ENCODE results near the gene SPTBN1.
A peak's percentile ranks its signal among the peaks of the same experiment; 100 is the strongest.

SPTBN1 gene

DNA sequence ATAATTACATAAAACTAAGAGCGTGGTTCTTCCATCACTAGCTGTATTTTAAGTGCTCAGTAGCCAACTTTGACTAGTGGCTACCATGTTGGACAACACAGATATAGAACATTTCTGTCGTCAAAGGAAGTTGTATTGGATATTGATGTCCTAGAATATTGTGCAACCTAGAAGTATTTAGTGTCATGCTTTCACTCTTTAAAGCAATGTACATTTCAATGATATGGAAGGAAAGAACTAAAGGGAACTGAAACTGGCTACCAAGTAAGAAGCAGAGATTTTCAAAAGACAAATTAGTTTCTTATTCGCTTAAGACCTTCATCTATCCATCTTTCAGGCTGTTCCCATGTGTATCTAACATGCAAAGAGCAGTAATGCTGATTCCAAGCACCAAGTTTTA, 182.0 kb downstream of the SPTBN1 start:
- DNase-seq = no peak

DNA sequence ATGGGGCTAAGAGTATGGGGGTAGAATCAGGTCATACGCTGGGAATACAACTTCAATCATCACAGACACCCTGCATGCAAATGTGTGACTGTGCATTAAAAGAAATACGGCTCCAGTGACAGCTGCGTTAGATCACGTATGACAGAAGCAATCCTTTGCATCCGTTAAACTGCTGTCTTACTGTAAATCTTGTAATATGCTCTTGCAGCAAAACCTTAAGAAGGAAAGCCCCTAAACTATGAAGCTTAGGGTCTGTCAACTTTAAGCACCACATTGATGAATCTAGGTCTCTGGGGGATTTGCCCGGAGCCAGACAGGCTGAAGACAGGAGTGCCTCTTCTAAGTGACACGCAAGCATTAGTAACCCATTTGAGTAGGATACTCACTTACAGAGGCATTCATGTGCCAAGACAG, 182.7 kb downstream of the SPTBN1 start:
- DNase-seq = no peak

DNA sequence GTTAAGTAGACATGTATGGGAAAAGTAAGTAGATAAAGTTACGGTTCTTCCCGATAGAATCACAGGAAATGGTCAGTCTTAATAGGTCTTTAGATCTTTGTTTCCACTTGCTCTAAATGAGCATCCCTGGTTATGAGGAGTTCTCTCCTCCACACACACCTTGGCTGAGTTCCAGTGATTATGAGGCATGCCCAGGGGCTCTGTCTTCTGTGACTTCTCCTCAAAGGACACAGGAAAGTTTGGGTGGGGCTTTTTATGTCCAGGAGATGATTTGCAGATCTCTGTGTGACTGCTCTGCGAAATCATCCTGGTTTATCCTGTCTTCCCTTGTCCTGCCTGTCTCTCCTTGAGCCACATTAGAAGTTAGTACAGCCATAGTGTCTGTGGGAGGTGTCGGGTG, 183.5 kb downstream of the SPTBN1 start:
- DNase-seq = peak; percentile 34

DNA sequence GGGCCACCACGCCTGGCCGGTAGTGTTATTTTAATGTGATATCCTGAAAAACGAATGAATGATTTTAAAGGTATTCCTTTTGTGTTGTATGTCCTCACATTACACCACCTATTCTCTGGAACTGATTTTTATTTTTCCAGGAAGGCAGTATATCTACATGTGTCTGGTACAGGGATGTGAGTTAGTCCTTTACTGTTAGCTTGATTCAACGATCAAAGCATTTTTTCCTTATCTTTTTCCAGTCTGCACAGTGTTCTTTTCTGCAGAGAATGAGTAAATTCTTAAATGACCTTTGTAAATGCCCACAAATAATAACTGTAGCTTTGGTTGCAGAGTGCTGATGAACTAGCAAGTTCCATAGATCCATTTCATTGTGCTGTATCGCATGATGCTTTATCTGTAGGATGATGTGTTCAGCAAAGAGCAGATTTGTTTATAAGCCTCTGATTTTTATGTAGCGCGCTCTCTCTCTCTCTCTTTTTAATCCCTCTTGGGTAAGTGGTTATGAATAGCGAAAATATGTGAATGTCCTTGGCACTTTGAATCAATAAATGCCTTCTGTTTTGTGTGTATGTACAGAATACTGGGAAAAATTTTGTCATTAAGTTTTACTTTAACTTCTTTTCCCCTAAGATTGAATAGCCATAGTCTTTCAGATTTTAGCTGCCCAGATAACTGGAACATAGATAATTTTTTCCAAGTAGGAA, 184.9 kb downstream of the SPTBN1 start:
- DNase-seq = no peak

DNA sequence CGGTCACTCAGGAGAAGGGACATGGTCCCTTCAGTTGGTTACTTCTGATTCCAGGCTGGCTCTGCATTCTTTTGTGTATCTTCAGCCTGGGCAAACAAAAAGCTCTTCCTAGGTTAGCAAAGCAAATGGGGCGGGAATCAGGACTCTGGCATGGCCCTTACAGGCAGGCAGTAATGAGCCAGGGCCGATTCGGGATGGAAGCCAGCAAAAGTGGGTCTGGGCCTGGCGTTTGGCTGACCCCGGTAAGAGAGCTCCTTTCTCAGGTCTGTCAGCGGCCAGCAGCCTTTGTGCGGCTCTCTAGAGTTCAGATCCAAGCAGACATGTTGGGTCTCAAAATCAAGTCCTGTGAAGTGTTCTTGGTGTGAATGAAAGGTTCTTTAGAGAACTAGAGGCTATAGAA, 185.9 kb downstream of the SPTBN1 start:
- DNase-seq = no peak

DNA sequence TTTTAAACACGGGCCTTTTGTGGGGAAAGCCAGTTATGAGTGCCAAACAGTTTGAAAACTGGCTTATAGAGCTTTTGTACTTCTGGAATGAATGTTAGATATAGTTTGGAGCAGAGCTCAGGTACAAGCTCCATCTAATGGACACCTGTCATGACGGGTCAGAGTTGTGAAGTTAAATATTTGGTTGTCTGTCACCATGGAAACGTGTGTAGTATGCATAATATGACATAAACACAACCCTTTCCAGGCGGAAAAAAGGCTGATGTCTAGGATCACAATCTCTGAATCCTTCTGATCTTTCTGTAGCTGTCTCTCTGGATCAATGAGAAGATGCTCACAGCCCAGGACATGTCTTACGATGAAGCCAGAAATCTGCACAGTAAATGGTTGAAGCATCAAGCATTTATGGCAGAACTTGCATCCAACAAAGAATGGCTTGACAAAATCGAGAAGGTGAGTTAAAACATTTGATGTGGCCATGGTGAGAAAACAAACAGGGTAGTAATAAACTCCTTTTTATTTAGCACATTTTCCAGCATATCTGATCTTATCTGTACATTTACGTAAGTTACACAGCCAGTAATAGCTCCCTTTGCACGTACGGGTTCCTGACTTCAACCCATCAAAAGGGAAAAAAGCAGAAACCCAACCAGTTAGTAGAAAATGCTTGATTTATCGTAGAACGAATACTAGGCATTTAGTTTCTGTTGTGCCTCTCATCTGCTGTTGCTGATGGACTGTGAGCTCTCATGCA, 186.7 kb downstream of the SPTBN1 start:
- DNase-seq = no peak

DNA sequence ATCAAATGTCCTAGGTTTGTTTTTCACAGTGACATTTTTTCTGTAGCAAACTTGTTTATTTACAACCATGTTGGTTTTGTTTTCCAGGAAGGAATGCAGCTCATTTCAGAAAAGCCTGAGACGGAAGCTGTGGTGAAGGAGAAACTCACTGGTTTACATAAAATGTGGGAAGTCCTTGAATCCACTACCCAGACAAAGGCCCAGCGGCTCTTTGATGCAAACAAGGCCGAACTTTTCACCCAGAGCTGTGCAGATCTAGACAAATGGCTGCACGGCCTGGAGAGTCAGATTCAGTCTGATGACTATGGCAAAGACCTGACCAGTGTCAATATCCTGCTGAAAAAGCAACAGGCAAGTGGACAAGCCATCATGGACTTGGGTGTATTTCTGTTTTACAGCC, 188.1 kb downstream of the SPTBN1 start:
- DNase-seq = no peak

DNA sequence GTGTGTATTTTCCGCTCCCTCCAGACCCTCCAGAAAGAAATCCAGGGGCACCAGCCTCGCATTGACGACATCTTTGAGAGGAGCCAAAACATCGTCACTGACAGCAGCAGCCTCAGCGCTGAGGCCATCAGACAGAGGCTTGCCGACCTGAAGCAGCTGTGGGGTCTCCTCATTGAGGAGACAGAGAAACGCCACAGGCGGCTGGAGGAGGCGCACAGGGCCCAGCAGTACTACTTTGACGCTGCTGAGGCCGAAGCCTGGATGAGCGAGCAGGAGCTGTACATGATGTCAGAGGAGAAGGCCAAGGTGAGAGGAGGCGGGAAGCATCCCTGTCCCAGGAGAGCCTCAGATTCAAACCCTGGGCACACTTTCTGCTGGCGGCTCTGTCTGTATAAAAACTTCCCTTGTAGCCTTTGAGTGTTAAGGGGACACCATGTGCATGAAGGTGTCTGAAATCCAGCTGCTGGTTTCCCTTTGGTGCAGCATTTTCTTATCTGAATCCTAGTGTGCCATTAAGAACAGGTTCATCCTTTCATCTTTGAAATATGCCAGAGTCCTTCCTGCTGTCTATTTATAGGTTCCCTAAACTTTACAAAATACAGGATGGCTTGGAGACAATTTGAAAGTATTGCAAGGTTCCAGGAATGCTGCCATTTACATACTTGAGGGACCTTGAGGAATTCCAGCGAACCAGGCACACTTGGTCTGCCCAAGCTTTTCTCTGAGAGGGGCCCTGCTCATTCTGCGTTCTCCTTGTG, 190.2 kb downstream of the SPTBN1 start:
- no peak for DNase-seq

DNA sequence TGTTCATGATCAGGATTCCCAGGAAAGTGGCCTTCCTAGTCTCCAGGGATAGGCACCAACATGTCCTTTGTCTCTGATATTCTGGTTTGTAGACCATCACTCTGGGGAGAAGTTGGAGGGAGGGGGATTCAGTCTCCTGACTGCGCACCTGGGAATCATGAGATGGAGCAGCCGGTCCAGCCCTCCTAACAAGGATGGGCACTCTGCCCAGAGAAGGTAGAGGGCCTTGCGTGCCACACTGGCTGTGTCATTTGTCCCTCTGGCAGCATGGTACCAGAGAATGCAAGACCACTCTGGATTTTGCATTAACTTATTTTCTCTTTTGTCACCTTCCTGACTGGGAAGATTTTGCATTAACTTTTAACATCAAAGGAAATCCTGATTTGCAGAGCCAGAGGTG, 192.1 kb downstream of the SPTBN1 start:
- DNase-seq = no peak

DNA sequence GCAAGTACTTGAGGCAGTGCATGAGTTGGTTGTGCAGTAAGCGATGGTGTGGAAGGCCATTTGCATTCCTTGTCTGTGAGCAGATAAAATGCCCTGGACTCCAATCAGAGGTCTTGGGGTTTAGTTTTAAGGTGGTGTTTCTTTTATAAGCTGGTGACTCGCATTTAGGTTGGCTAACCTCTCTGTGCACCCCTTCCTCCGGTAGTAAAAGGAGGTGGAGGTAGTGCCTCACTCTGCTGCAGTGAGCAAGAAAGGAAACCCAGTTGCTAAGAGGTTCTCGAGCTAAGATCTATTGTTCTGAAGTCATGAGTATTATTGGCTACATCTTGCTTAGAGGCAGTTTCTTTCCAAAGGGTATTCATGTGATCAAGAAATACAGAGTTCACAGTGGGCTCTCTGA, 193.1 kb downstream of the SPTBN1 start:
- no peak for DNase-seq

DNA sequence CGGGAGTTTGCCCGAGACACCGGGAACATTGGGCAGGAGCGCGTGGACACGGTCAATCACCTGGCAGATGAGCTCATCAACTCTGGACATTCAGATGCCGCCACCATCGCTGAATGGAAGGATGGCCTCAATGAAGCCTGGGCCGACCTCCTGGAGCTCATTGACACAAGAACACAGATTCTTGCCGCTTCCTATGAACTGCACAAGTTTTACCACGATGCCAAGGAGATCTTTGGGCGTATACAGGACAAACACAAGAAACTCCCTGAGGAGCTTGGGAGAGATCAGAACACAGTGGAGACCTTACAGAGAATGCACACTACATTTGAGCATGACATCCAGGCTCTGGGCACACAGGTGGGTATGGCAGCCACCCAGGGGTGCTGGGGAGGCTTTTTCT, 193.5 kb downstream of the SPTBN1 start:
- no peak for DNase-seq

DNA sequence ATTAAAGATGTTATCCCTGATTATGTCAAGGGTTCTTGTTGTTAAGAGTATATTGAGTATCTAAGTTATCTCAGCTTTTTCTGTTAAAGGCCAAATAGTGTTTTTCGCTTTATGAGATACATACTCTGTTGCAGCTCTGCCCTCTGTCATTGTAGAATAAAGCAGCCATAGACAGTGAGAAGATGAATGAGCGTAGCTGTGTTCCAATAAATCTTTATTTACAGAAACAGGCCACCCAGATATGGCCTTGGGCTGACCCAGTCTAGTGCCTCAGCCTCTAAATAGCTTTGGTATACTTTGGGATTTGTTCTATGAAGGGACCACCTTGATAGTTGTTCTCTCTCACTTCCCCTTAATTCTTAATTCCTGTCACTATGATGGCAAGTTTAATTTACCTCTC, 194.5 kb downstream of the SPTBN1 start:
- no peak for DNase-seq

DNA sequence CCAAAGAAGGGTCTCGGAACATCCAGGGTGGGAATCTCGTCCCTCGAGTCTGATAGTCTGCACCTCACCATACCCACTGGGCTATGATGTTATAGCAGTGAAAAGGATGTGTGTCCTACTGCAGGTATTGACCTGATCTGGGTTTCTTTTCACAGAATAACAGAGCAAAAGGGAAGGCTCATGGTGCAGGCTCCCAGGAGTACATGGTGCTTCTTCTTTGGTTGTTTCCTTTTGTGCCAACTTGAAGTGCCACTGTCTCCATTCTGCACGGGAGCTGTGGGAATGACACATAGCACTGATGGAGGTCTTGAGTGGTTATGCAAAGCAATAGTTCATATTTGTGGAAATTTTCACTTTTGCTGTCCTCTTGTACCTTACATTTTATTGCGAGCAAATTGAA, 195.2 kb downstream of the SPTBN1 start:
- DNase-seq = no peak

DNA sequence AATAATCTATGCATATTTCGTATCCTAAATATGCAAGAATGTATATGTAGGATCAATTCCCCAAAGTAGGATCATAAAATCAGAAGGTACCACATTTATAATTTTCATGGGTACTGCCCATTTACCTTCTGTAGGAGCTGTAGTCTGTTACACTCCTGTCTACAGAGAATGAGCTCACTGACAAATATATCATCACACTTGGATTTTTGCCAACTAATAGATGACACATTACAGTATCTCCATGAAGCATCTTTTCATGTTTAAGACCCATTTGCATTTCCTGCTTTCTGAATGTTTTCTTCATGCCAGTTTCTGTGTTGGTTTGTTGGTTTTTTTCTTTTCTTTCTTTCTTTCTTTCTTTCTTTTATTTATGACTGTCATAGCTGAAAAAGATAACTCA, 196.4 kb downstream of the SPTBN1 start:
- peak; percentile 37 for DNase-seq

DNA sequence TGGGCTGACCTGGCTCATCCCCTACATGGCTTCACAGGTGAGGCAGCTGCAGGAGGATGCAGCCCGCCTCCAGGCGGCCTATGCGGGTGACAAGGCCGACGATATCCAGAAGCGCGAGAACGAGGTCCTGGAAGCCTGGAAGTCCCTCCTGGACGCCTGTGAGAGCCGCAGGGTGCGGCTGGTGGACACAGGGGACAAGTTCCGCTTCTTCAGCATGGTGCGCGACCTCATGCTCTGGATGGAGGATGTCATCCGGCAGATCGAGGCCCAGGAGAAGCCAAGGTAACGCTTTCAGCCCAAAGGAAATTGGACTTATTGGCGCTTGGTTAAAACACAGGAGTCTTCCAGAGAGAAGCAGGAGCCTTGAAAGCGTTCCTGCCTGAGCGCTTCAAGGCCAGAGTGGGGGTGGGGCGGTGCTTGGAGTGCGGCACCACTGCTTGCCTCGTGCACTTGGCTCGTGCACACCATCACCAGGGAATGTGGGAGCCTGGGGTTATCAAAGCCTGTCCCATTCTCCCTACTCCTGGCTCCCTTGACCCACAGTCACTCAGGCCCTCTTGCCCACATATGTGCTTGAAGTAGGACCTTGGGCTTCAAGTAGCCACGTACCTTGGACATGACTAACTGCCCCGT, 197.6 kb downstream of the SPTBN1 start:
- no peak for DNase-seq

DNA sequence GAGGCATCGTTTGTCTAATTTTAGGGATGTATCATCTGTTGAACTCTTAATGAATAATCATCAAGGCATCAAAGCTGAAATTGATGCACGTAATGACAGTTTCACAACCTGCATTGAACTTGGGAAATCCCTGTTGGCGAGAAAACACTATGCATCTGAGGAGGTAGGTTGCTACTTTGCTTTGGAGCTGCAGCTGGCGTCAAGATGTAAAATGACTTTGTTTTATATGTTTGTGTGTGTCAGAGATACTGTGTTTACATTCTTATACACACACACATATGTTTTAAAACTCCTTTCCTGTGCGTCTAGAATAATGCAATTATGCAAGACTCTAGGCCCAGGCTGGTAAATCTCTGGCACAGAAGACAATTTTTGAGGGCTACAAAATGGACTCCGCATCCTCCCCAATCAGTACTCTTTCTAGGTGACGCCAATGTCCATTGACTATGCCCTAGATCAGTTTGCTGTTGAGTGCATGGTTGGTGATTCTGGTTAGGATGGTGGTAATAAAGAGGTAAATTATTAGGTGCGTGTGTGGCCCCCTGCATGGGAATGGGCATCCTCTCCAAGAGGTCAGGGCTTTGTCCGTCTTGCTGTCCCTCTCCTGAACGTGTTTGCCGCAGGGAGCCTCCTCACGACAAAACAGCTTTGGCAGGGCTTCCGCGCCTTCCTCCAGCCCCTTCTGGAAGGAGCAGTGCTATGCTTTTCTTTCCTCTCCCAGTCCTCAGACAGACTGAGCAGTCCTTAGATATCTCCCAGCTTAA, 199.1 kb downstream of the SPTBN1 start:
- DNase-seq = no peak

DNA sequence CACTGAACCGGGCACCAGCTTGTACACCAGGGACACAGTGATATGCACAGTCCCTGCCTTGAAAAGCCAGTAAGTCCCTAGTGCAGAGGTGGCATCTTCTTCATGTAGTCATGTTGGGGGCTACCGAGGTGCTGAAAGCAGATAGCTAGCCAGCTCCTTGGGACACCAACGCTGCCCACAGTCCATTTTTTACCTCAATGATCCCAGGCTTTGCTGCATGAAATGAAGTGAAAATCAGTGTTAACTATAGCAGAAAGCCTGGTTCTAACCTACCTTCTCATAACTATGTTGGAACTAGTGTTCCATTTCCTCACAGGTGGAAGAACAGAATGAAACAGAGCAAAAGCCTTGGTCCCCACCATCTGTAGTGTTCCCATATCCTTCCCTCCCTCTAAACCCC, 200.7 kb downstream of the SPTBN1 start:
- no peak for DNase-seq

DNA sequence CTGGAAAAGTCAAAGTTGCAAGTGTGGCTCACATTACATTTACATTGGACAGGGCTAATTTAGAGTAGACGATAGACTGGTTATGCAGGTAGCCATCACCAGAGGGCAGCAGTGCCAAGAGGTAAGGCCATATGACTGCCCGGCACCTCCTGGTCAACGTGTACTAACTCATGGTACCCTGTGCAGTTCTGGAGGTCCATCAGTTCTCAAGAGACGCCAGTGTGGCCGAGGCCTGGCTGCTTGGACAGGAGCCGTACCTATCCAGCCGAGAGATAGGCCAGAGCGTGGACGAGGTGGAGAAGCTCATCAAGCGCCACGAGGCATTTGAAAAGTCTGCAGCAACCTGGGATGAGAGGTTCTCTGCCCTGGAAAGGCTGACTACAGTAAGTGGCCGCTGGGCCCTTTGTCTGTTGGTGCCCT, 201.5 kb downstream of the SPTBN1 start:
- peak; percentile 31 for DNase-seq

DNA sequence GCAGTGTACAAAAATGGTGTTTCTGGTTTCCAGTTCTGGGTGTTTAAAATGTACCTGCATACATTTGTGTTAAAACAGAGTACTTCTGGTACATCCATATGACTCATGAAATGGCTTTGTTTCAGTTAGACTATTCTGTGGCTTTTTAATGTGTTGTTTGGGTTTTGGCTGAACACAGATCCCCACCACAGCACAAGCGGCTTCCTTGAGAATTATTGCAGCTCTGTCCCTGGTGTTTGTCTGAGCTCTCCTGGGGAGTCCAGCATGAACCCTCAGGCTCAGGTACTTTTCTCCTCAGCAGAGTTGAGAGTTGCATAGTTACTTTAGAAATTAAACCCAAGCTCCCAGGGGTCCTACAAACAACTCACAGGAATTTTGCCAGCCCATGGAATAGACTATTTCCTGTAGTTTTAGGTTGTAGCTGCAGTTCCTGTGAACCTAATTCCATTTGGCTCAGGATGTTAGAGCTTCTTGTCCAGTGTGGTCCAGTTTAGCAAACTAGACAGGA, 202.5 kb downstream of the SPTBN1 start:
- no peak for DNase-seq

DNA sequence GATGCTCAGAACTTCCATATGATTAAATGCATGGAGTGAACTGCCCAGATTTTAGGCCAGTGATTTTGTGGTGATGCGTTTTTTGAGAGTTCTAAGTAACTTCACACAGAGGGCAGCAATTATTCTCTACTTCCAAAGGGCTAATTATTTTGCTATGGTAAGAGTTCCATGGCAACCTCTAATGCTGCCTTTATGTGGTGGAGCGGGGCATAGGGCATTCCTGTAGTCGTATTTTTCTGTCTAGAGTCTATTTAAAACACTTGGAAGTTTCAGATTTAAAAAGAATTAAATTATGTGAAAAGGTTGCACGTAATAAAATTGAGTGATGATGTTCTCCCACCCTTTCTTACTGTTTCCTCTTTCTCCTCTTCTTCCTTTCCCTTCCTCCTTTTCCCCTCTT, 203.4 kb downstream of the SPTBN1 start:
- no peak for DNase-seq

DNA sequence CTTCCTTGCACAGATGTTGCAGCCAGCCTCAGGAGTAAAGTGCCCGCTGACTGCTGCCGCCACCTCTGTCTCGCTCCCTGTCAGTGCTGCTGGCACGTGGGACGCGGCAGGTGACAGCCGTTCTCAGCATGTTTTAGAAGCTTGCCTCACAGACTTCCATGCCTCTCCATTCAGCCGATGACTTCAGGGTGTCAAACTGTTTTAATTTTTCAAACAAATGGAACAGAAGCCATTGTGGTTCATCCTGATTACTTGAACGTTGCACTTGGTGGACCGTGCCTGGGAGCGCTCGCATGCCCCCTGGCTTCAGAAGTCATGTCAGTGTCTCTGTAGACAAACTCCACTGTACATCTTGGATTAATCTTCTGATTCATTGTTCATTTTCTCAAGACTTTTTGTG, 204.6 kb downstream of the SPTBN1 start:
- no peak for DNase-seq

DNA sequence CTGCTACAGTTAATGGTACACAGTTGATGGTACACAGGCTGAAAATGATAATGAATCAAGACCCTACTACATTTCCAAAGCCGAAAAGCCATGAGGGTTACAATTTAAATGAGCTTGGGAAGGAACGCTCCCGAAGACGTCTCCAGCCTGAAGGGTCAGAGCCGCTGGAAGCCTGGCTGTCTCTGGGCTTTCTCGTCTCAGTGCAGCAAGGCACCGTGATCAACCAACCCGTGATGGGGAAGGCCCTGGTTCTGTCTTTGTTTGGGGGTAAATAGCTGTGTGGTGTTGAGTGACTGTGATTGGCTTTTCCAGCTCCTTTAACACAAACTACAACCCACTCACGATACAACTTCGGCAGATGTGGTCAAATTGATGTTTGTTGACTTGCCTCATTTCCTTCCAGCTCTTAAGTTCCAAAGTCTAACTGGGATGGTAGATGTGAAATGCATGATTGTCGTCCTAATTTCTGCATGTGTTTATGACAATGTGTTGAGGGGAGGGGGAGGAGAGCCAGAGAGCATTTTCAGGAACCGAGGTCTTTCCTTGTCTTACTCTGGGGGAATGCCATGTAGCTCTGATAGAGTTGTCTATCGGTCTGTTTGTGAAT, 207.4 kb downstream of the SPTBN1 start:
- no peak for DNase-seq
